HepG2 (cell line): ENCODE measurements around the gene CELF2. TPM values are rescaled to one million over a fixed set of nuclear protein-coding genes. Genes with fewer than 3 reads are reported as not detected.

ENCODE experiments used
- ATAC-seq: fragments of 200-7000 bp; cut with Tn5 transposase; 3 replicates; pipeline ENCODE4 v1.9.1; 2020; ENCODE audit warnings: mild to moderate bottlenecking, moderate library complexity
- BruUV-seq: library from RNA; stranded (reverse); fragments of 400-500 nt; replicated peaks from 2 replicates; lab custom pipeline; 2021; lab: Mats Ljungman, UMichigan
- CTCF ChIA-PET: fragments of 300-600 bp; formaldehyde crosslinking; extraction: SDS; loops from one replicate; lab custom pipeline; 2021; ENCODE audit warnings: low total read pairs, inconsistent platforms, low intra/inter-chr PET ratio; lab: Yijun Ruan, JAX
- POLR2A ChIA-PET: fragments of 350-600 bp; sonication (Branson Sonifier 250); formaldehyde crosslinking; loops from one replicate; lab custom pipeline; 2020; ENCODE audit warnings: antibody characterized with exemption, inconsistent platforms; lab: Yijun Ruan, JAX
- DNase-seq: peaks from one replicate; pipeline ENCODE4 v3.0.0-alpha.2; 2015; ENCODE audit warnings: low spot score
- FAIRE-seq: peaks from 3 replicates; lab custom pipeline; 2011; peaks lifted over from hg19 to GRCh38; lab: Jason Lieb, UNC
- H2AFZ ChIP-seq: one replicate; pipeline ENCODE4 v1.6.1; 2011; ENCODE audit warnings: low read length, inconsistent platforms
- H3K27ac ChIP-seq: fragments of 300-600 bp; 3 replicates; pipeline ENCODE4 v1.8.0; 2011; ENCODE audit warnings: mixed run types, mild to moderate bottlenecking, mixed read lengths, low read length, inconsistent platforms; ENCODE audit not compliant: insufficient read depth; ENCODE audit errors: extremely low read length
- H3K27me3 ChIP-seq, 2 experiments: fragments of 200-600 bp in 1 of 2; 2 replicates in 1 of 2; 3 replicates in 1 of 2; pipeline versions ENCODE4 v1.6.0 to v1.8.0; 2011; ENCODE audit warnings: low read length in 2 of 2, mild to moderate bottlenecking in 2 of 2, moderate library complexity in 2 of 2, inconsistent platforms in 1 of 2; ENCODE audit not compliant: insufficient read depth in 2 of 2, control insufficient read depth in 1 of 2
- H3K36me3 ChIP-seq, 2 experiments: fragments of 200-600 bp in 1 of 2; replicated peaks in 1 of 2; 2 replicates in 1 of 2; 3 replicates in 1 of 2; pipeline versions ENCODE4 v1.5.1 to v1.8.0; 2011; ENCODE audit warnings: low read length in 2 of 2, inconsistent platforms in 1 of 2; ENCODE audit not compliant: insufficient read depth in 2 of 2, control insufficient read depth in 1 of 2
- H3K4me1 ChIP-seq: 2 replicates; pipeline ENCODE4 v1.5.1; 2012; ENCODE audit warnings: low read length, inconsistent platforms; ENCODE audit not compliant: insufficient read depth
- H3K4me2 ChIP-seq: 2 replicates; pipeline ENCODE4 v1.6.0; 2011; ENCODE audit warnings: low read depth, low read length, inconsistent platforms
- H3K4me3 ChIP-seq, 3 experiments: fragments of 200-600 bp in 1 of 3; sonication (generic), shearing (Covaris generic) in 1 of 3; replicated peaks in 1 of 3; 2 replicates each; pipeline ENCODE4 v1.5.1; 2011 to 2016; ENCODE audit warnings: low read length in 3 of 3, inconsistent platforms in 2 of 3, low read depth in 2 of 3, mild to moderate bottlenecking in 2 of 3, control low read depth in 1 of 3, mixed read lengths in 1 of 3; ENCODE audit not compliant: insufficient read depth in 1 of 3
- H3K79me2 ChIP-seq: one replicate; pipeline ENCODE4 v1.6.1; 2011; ENCODE audit warnings: low read length, inconsistent platforms; ENCODE audit not compliant: insufficient read depth
- H3K9ac ChIP-seq: 2 replicates; pipeline ENCODE4 v1.6.0; 2011; ENCODE audit warnings: mild to moderate bottlenecking, low read depth, low read length, inconsistent platforms; ENCODE audit not compliant: insufficient read depth
- H3K9me3 ChIP-seq: 2 replicates; pipeline ENCODE4 v1.5.1; 2012; ENCODE audit warnings: mild to moderate bottlenecking, low read length
- H4K20me1 ChIP-seq: 2 replicates; pipeline ENCODE4 v1.6.0; 2011; ENCODE audit warnings: inconsistent platforms, mild to moderate bottlenecking, low read length, moderate library complexity; ENCODE audit not compliant: insufficient read depth
- GMEB2 ChIP-seq: IDR thresholded peaks from 2 replicates; pipeline ENCODE4 v1.6.1; 2016; ENCODE audit warnings: missing biosample characterization, missing genetic modification reagents, low read depth
- HNRNPUL1 ChIP-seq: fragments of 200-400 bp; formaldehyde crosslinking; IDR thresholded peaks from 2 replicates; pipeline ENCODE4 v1.6.1; 2017; ENCODE audit warnings: low read depth, mild to moderate bottlenecking, low read length, moderate library complexity
- NR2C2 ChIP-seq: sonication (generic); formaldehyde crosslinking; IDR thresholded peaks from 2 replicates; pipeline ENCODE4 v1.4.0; 2020; ENCODE audit warnings: missing genetic modification reagents, mild to moderate bottlenecking, moderate library complexity, borderline replicate concordance
- PAXIP1 ChIP-seq: sonication (generic); formaldehyde crosslinking; conservative IDR thresholded peaks from 2 replicates; pipeline ENCODE4 v1.4.0; 2020; ENCODE audit warnings: mild to moderate bottlenecking, missing genetic modification reagents, moderate library complexity
- PRMT3 ChIP-seq: sonication (generic); formaldehyde crosslinking; IDR thresholded peaks from 2 replicates; pipeline ENCODE4 v1.8.1; 2022; ENCODE audit warnings: low read depth, mild to moderate bottlenecking, moderate library complexity, missing genetic modification reagents, borderline replicate concordance
- SOX13 ChIP-seq, 3 experiments: fragments of 450-650 bp in 1 of 3; sonication (generic) in 1 of 3; formaldehyde crosslinking in 1 of 3; IDR thresholded peaks in 2 of 3; conservative IDR thresholded peaks in 1 of 3; 2 replicates each; pipeline versions ENCODE4 v1.5.0 to v1.6.1; 2016 to 2020; ENCODE audit warnings: antibody characterized with exemption in 1 of 3, mild to moderate bottlenecking in 1 of 3, missing compliant biosample characterization in 1 of 3, missing genetic modification reagents in 1 of 3, moderate library complexity in 1 of 3
- USF2 ChIP-seq, 2 experiments: sonication (generic) in 1 of 2; formaldehyde crosslinking in 1 of 2; IDR thresholded peaks; 2 replicates each; pipeline versions ENCODE4 v1.5.1 to v1.6.1; 2011 to 2020; ENCODE audit warnings: borderline replicate concordance in 1 of 2, low read depth in 1 of 2, low read length in 1 of 2, mild to moderate bottlenecking in 1 of 2, missing genetic modification reagents in 1 of 2, moderate library complexity in 1 of 2
- WGBS: methylation state at CpG from one replicate; pipeline ENCODE4 v1.1.6; 2017; ENCODE audit warnings: low lambda C conversion rate; 5-methylcytosine and 5-hydroxymethylcytosine counted together
- in situ Hi-C: cut with HindIII; loops from 2 replicates; pipeline ENCODE4 v1.10.0; 2017; ENCODE audit warnings: low pct_unique_long_range_greater_than_20kb; ENCODE audit not compliant: extremely low pct_ligation_motif_present
- intact Hi-C: fragments of 100-400 bp; cut with micrococcal nuclease; formaldehyde crosslinking; loops from one replicate; pipeline ENCODE4 v1.10.0; 2022; ENCODE audit not compliant: unreplicated experiment
- polyA plus RNA-seq, 8 experiments: library from polyadenylated mRNA; depleted of rRNA in 3 of 8; stranded (reverse) in 7 of 8; unstranded in 1 of 8; fragments of >200 nt; fragmentation: Illumina TruSeq in 4 of 8; extraction: Trizol in 4 of 8; gene quantifications; 2 replicates each; pipeline versions ENCODE4 v1.2.1 to v1.2.3, GENCODE V29; 2011 to 2016; ENCODE audit warnings: low read depth in 4 of 8, missing spikeins in 1 of 8, mixed read lengths in 1 of 8; ENCODE audit not compliant: insufficient read depth in 1 of 8
- total RNA-seq, 5 experiments: library from RNA; depleted of rRNA; stranded (reverse); fragments of >200 nt; fragmentation: Illumina TruSeq; extraction: Trizol; gene quantifications; 2 replicates each; pipeline ENCODE4 v1.2.3, GENCODE V29; 2016; ENCODE audit warnings: low read depth in 1 of 5

The CELF2 gene
- total and polyA plus RNA-seq, 2 of the 13 experiments (the other 11 are each of a cell fraction or from before 2014, with no cell fraction given): not detected

GRCh38 chr10:11330383-11331045 lies 312.8 kb downstream of the CELF2 start:
- Histone ChIP-seq H3K4me2 (no peak overlapping the region), H2AFZ (no peak overlapping the region), H3K4me3 (no peak overlapping the region), H3K79me2 (no peaks in the 10 kb centered on the region), H3K9ac (no peak overlapping the region), H4K20me1 (no peaks in the 10 kb centered on the region), H3K27ac (no peak overlapping the region), H3K4me1 (no peaks in the 10 kb centered on the region), H3K36me3 (no peaks in the 10 kb centered on the region), H3K27me3 (peaks cover 2 to 63% of the 10 kb centered on the region in 2 experiments), H3K9me3 (no peaks in the 10 kb centered on the region)
- ChIA-PET CTCF (no interaction called here), POLR2A (no interaction called here)
- ATAC-seq (no peak), FAIRE-seq (no peak), DNase-seq (no peak)
- WGBS: 30% methylated on average over 8 of the region's 8 CpGs
- BruUV-seq: no TSS peak
- intact Hi-C loops (no loop called here), in situ Hi-C loops (no loop called here)
- TF ChIP-seq NR2C2 (CRISPR knock-in tag) (0 out of 2 replicates have a peak, but pooled peaks have one; percentile 19), PAXIP1 (no peak)

- H3K27ac ChIP-seq: no peak overlapping the region
- CTCF ChIA-PET: no interaction called here
- H3K36me3 ChIP-seq: no peaks in the 10 kb centered on the region
- H3K4me2 ChIP-seq: no peak overlapping the region
- H3K79me2 ChIP-seq: no peaks in the 10 kb centered on the region
- DNase-seq (no peak), ATAC-seq (no peak), FAIRE-seq (no peak)
- intact Hi-C loops (no loop called here), in situ Hi-C loops (no loop called here)
- H2AFZ ChIP-seq: no peak overlapping the region
- H3K9me3 ChIP-seq: no peaks in the 10 kb centered on the region
- no TSS peak for BruUV-seq
- H3K27me3 ChIP-seq: peaks cover 3 to 63% of the 10 kb centered on the region in 2 experiments
- POLR2A ChIA-PET: no interaction called here
- H3K4me1 ChIP-seq: no peaks in the 10 kb centered on the region
- H3K9ac ChIP-seq: no peak overlapping the region
- no peak overlapping the region for H3K4me3 ChIP-seq
- no peaks in the 10 kb centered on the region for H4K20me1 ChIP-seq
- no peak for TF ChIP-seq USF2 (IDR thresholded peaks at IDR 0.05; ENCODE audit: low read depth, low read length)
- TF ChIP-seq USF2 (CRISPR knock-in tag; IDR thresholded peaks at IDR 0.05; ENCODE audit: borderline replicate concordance): no peak
- TF ChIP-seq PRMT3 (CRISPR knock-in tag): no peak
- TF ChIP-seq SOX13 (IDR thresholded peaks at IDR 0.05): no peak
- TF ChIP-seq SOX13 (CRISPR knock-in tag; conservative IDR thresholded peaks at IDR 0.05 in 1 of 2, IDR thresholded peaks at IDR 0.05 in 1 of 2): no peak
- no peak for TF ChIP-seq HNRNPUL1
- no peak for TF ChIP-seq GMEB2 (CRISPR knock-in tag)
Measured at GRCh38 chr10:11331046-11331577, 313.4 kb downstream of the CELF2 start.
